NOMO-1 treated with dmso at 0.1 percent for 144 hours (cell line): Measurements from ENCODE around the gene KLF9.

ENCODE experiments used
- DNase-seq: peaks from one replicate; lab custom pipeline; 2025; ENCODE audit not compliant: unreplicated experiment; lab: John Stamatoyannopoulos, UW

Gene KLF9

DNA sequence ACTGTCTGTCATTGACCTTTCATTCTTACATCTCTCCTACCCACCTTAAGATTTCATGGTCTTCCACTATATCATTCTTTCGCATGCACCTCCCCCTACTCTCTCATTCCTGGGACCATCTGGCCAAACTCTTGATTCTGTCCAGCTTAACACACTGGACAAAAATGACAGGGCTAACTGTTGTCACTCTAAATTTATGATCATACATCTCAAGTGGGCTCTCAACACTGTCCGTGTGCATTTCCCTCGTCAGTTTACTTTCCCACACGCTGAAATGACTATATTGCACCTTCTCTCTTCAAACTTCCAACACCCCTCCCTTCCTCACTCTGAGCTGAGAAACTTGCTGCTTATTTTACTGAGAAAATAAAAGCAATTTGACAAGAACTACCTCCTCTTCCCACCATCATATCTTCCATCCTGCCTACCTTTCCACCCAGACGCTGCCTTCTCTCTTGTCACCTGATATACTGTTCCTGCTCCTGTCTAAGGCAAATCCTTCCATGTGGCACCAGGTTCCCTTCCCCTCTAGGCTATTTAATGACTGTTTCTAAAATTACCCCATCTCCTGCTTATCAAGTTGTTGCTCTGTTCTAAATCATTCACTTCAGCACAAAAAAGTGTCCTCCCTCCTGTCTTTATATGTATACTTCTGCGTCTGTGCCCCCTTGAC, 8.1 kb upstream of the KLF9 start:
- DNase-seq: no peak

- DNase-seq: no peak
These were observed 7.1 kb upstream of the KLF9 start for GRCh38 chr9:70421272-70422180.

DNA sequence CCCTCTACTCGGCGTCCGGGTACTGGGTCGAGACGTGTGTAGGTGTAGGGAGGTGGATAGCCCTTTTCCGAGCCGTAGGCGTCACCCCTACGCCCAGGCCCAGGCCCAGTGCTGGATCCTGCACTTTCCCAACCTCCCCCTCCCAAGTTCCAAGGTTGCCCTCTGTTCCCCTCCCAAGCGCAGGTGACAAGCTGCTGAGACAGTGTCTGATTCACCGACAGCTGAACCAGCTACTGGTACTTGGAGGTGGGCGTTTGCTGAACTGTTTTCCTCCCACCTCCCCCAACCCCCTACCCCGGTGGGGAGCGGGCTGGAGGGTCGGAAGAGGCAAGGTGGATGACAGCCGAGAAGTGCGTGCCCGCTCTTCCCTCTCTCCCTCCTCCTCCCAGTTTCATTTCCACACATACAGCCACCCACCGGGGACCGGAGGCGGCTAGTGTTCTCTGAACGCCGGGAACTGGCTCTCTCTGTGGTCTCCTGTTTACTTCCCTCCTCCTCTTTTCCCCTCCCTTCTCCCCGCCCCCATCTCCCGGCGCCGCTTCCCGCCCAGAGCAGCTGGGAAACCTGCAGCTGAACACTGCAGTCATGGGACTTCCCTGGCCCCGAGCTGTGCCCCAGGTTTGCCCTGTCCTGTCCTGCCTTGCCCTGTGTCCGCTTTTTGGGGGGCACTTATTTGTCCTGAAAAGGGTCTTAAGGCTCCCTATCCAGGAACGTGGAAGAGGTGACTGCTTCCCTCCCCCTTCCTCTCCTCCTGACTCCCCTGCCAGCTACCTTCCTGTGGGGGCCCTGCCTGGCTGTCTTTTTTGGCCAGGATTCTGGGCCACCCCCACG, 6.2 kb upstream of the KLF9 start:
- DNase-seq: no peak

GRCh38 chr9:70419556-70420440, 5.3 kb upstream of the KLF9 start:
- peak; percentile 69 for DNase-seq

GRCh38 chr9:70418822-70419555, 4.5 kb upstream of the KLF9 start:
- peak; percentile 87 for DNase-seq

GRCh38 chr9:70415476-70415875, 1.0 kb upstream of the KLF9 start:
- no peak for DNase-seq

- DNase-seq: no peak
These were observed 584 bp upstream of the KLF9 start for GRCh38 chr9:70415041-70415440.

- no peak for DNase-seq
These were observed 1.0 kb downstream of the KLF9 start for GRCh38 chr9:70413464-70413798.

GRCh38 chr9:70412832-70413463, 1.5 kb downstream of the KLF9 start:
- DNase-seq: no peak

GRCh38 chr9:70411930-70412831, 2.3 kb downstream of the KLF9 start:
- DNase-seq: no peak

DNA sequence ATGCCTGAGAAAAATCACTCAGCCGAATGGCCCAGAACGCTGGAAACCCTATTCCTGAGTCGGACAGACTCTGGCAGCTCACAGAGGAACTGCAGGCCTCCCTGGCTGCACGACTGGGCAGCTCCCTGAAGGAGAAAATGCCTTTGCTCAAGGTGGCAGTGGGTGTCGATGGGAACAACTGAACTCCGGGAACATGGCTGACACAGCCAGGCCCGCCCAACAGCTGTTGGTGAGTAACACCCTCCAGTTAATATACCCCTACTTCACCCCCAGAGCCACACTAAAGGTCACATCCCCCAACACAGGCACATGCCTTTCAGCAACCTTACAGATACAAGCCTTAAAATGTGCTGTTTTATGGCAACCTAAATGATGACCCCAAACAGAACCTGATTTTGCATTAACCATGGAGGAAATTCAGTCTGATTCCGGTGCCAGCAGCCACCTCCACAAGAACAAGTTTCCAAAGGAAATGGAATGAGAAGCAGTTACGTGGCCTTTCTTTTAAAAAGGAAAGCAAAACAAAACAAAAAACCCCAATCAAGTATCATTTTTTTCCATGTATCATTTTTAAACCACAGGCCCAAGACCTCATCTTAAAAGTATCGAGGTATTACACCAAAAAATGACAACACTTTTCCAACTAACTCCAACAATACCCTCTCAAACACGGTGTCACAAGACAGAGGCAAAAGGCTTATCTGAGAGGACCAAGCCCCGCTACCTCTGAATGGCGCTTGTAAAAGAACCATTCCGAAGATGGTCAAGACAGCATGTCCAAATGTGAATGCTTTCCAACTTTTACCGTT, 3.1 kb downstream of the KLF9 start:
- DNase-seq: no peak

- DNase-seq: no peak
These were observed 4.1 kb downstream of the KLF9 start for GRCh38 chr9:70410368-70410767.

DNA sequence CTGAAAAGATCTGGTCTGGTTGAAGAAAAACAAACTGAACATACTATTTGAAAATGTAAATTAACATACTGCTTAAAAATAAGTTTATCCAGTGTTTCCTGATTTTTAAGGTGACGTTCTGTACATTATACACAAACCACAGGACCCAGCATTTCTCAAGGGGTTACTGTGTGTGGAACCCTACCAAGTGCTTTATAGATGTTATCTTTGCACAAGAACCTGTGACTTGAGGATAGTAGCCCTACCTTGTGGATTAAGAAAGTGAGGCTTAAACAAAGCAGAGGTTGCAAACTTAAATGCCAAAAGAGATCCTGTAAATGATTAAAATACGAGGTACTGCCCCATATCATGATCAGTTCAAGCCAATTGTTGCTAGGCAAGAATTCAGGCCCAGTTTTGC, 4.7 kb downstream of the KLF9 start:
- no peak for DNase-seq

DNA sequence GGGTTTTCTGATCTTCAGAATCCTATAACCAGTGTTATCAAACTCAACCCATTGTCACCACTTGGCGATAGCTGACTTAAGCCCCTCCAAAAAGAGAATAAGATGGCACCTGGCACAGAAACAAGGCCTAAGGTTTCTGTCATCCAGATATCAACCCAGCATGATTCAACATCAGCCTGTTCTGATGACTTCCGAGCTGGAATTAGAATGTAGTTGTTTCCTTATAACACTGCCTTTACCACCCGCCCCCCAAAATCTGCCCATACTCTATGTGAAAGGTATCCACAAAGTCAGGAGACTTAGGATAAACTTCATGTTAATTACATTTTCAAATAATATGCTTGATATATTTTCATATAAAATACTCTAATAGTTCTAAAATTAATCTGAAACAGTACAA, 5.2 kb downstream of the KLF9 start:
- no peak for DNase-seq

DNA sequence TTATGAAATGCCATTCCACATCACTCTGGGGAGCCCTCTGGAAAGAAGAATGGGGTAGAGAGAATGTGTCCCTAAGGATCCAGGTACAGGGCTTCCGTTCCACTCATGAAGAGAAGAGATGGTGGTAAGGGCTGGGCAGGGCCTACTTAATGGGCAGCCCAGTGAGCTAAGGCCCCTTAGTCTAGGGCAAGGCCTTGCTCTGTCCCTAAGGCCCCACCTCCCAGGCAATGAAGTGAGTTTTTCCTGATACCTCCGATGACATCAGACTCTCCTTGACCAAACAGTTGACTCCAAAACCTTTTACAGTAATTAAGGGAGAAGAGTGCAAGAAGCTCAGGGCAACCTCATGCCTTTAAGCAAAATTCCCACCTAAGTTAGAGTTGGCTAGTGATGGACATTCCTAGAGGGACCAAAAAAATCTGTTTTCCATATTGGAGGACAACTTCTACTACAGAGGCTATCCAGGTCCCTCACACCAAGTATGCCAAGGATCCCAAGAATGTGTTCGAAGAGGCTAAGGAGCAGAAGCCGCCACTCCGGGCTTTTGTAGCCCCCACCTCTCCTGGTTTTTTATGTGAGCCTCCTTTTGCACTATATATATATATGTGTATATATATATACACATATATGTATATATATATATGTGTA, 5.9 kb downstream of the KLF9 start:
- no peak for DNase-seq

- DNase-seq: no peak
These were observed 7.4 kb downstream of the KLF9 start for GRCh38 chr9:70407081-70407503.

GRCh38 chr9:70406434-70406862, 8.0 kb downstream of the KLF9 start:
- peak; percentile 58 for DNase-seq
